Transverse colon (tissue), 4 donors: ENCODE data around the gene TSLP. TPM values are rescaled to one million over a fixed set of nuclear protein-coding genes. Genes with fewer than 3 reads are reported as not detected.
A peak's percentile ranks its signal among the peaks of the same experiment; 100 is the strongest.

Experiments
- DNase-seq: peaks from one replicate; pipeline ENCODE4 v3.0.0-alpha.2; 2019
- H3K27ac ChIP-seq, 4 donors: fragments of 200-600 bp; sonication (generic); 2 replicates each; pipeline ENCODE4 v1.5.1; 2016 to 2018; ENCODE audit warnings: inconsistent platforms in 4 of 4
- H3K27me3 ChIP-seq: fragments of 200-600 bp; sonication (generic); 2 replicates; pipeline ENCODE4 v1.5.1; 2017; ENCODE audit warnings: inconsistent platforms
- H3K36me3 ChIP-seq, 4 donors: fragments of 200-600 bp; sonication (generic); 2 replicates each; pipeline ENCODE4 v1.5.1; 2017 to 2019; ENCODE audit warnings: inconsistent platforms in 4 of 4
- H3K4me1 ChIP-seq, 4 donors: fragments of 200-600 bp; sonication (generic); 2 replicates each; pipeline ENCODE4 v1.5.1; 2017 to 2020; ENCODE audit warnings: inconsistent platforms in 4 of 4
- H3K4me3 ChIP-seq, 4 donors: fragments of 200-600 bp; sonication (generic); 1 replicate in 1 of 4; 2 replicates in 3 of 4; pipeline versions ENCODE4 v1.5.1 to v1.6.1; 2017 to 2019; ENCODE audit warnings: inconsistent platforms in 4 of 4
- H3K9me3 ChIP-seq, 2 donors: fragments of 200-600 bp; sonication (generic); 2 replicates each; pipeline ENCODE4 v1.5.1; 2017 to 2019; ENCODE audit warnings: inconsistent platforms in 2 of 2
- CTCF ChIP-seq, 5 experiments: fragments of 200-600 bp in 3 of 5; fragments of 450-650 bp in 2 of 5; sonication (generic) in 3 of 5; IDR thresholded peaks; 1 replicate in 2 of 5; 2 replicates in 3 of 5; pipeline ENCODE4 v1.5.1; 2016 to 2017; ENCODE audit warnings: antibody characterized with exemption in 5 of 5, inconsistent platforms in 3 of 5, mild to moderate bottlenecking in 2 of 5, moderate library complexity in 1 of 5
- EP300 ChIP-seq: sonication (generic); formaldehyde crosslinking; IDR thresholded peaks from one replicate; pipeline ENCODE4 v1.6.1; 2017; ENCODE audit warnings: antibody characterized with exemption, low read depth
- POLR2A ChIP-seq: fragments of 450-650 bp; IDR thresholded peaks from one replicate; pipeline ENCODE4 v1.6.1; 2016; ENCODE audit warnings: antibody characterized with exemption, mild to moderate bottlenecking, moderate library complexity
- POLR2AphosphoS5 ChIP-seq, 3 donors: sonication (generic); formaldehyde crosslinking; IDR thresholded peaks; one replicate each; pipeline ENCODE4 v1.6.1; 2016; ENCODE audit warnings: antibody characterized with exemption in 3 of 3
- WGBS, 2 donors: methylation state at CpG; one replicate each; pipeline ENCODE4 v1.1.5; 2018; ENCODE audit warnings: low coverage in 1 of 2; 5-methylcytosine and 5-hydroxymethylcytosine counted together
- in situ Hi-C, 4 donors: fragments of 200-750 bp; cut with MboI; loops; one replicate each; pipeline versions ENCODE4 v1.15.0 to v1.15.1; 2017; ENCODE audit warnings: low sequenced_read_pairs in 3 of 4, low pct_ligation_motif_present in 1 of 4, low pct_unique_long_range_greater_than_20kb in 1 of 4
- intact Hi-C: fragments of 100-400 bp; cut with DNase I; formaldehyde crosslinking; loops from one replicate; pipeline ENCODE4 v1.15.1; 2023; ENCODE audit warnings: low total_unique reads
- total RNA-seq, 4 donors: library from RNA; depleted of rRNA; stranded (reverse); fragments of >200 nt; gene quantifications; one replicate each; pipeline ENCODE4 v1.1.0, GENCODE V29; 2016

TSLP gene
- total RNA-seq, 4 donors from 2014 or later = 0.27 TPM; not detected in 3

- peaks cover 0 to 11% (median 0%) of the 10 kb centered on the region in 4 donors for H3K4me1 ChIP-seq
- no peak overlapping the region for H3K27ac ChIP-seq
- TF ChIP-seq POLR2AphosphoS5 (IDR thresholded peaks at IDR 0.05) (no peak), CTCF (IDR thresholded peaks at IDR 0.05) (no peak), POLR2A (no peak), EP300 (no peak)
- intact Hi-C loops = no loop called here
- H3K27me3 ChIP-seq = peaks cover 50% of the 10 kb centered on the region
- no peak overlapping the region for H3K4me3 ChIP-seq
- H3K36me3 ChIP-seq = no peaks in the 10 kb centered on the region
- DNase-seq = no peak
- H3K9me3 ChIP-seq = no peaks in the 10 kb centered on the region
- in situ Hi-C loops = loop anchor here in 3 of 4 donors (25.0 kb wide), 1 partner anchor 304 kb away; no protein-coding TSS in a partner anchor
- WGBS, 2 donors = 79 to 81% methylated on average over 2 of the region's 2 CpGs
Observed at GRCh38 chr5:111066261-111066938, 5.1 kb upstream of the TSLP start.

- in situ Hi-C loops (loop anchor here in 3 of 4 donors (25.0 kb wide), 1 partner anchor 306 kb away; no protein-coding TSS in a partner anchor), intact Hi-C loops (no loop called here)
- H3K4me1 ChIP-seq = peaks cover 0 to 15% (median 0%) of the 10 kb centered on the region in 4 donors
- H3K36me3 ChIP-seq = no peaks in the 10 kb centered on the region
- H3K27me3 ChIP-seq = peaks cover 68% of the 10 kb centered on the region
- no peak overlapping the region for H3K4me3 ChIP-seq
- TF ChIP-seq POLR2A (no peak), POLR2AphosphoS5 (IDR thresholded peaks at IDR 0.05) (no peak), EP300 (no peak), CTCF (IDR thresholded peaks at IDR 0.05) (no peak)
- 77 to 83% methylated on average over 1 to 2 of the region's 2 CpGs for WGBS, 2 donors
- no peak overlapping the region for H3K27ac ChIP-seq
- no peaks in the 10 kb centered on the region for H3K9me3 ChIP-seq
- no peak for DNase-seq
Observed at GRCh38 chr5:111068213-111068612, 3.3 kb upstream of the TSLP start.

- intact Hi-C loops (no loop called here), in situ Hi-C loops (loop anchor here in 3 of 4 donors (25.0 kb wide), 1 partner anchor 308 kb away; no protein-coding TSS in a partner anchor)
- peaks cover 80% of the 10 kb centered on the region for H3K27me3 ChIP-seq
Observed at GRCh38 chr5:111069839-111070238, 1.7 kb upstream of the TSLP start.

GRCh38 chr5:111070272-111071134 is 1.0 kb upstream of the TSLP start:
- peaks cover 83% of the 10 kb centered on the region for H3K27me3 ChIP-seq
- no peak overlapping the region for H3K27ac ChIP-seq
- intact Hi-C loops (no loop called here), in situ Hi-C loops (loop anchor here in 3 of 4 donors (25.0 kb wide), 1 partner anchor 308 kb away; no protein-coding TSS in a partner anchor)
- no peaks in the 10 kb centered on the region for H3K9me3 ChIP-seq
- TF ChIP-seq CTCF (IDR thresholded peaks at IDR 0.05) (no peak), EP300 (no peak), POLR2AphosphoS5 (IDR thresholded peaks at IDR 0.05) (no peak), POLR2A (no peak)
- no peak for DNase-seq
- H3K36me3 ChIP-seq = no peaks in the 10 kb centered on the region
- peak overlapping the region in 1 of 4 donors; percentile 28 for H3K4me3 ChIP-seq
- peaks cover 0 to 26% (median 8%) of the 10 kb centered on the region in 4 donors for H3K4me1 ChIP-seq
- 24 to 40% methylated on average over 1 to 40 of the region's 42 CpGs for WGBS, 2 donors

More at GRCh38 chr5:111069839-111070238, 1.7 kb upstream of the TSLP start:
- 20 to 48% methylated on average over 1 to 4 of the region's 4 CpGs for WGBS, 2 donors
- H3K4me3 ChIP-seq = no peak overlapping the region
- peaks cover 0 to 26% (median 8%) of the 10 kb centered on the region in 4 donors for H3K4me1 ChIP-seq
- no peak overlapping the region for H3K27ac ChIP-seq
- TF ChIP-seq EP300 = no peak
- no peak for TF ChIP-seq POLR2AphosphoS5 (IDR thresholded peaks at IDR 0.05)
- no peaks in the 10 kb centered on the region for H3K9me3 ChIP-seq
- H3K36me3 ChIP-seq = no peaks in the 10 kb centered on the region
- no peak for DNase-seq
